HG03095 (cell line): ENCODE measurements around the gene PEPD.

ENCODE experiments used
- ATAC-seq: cut with Tn5 transposase; IDR thresholded peaks from one replicate; pipeline ENCODE4 v1.9.1; 2021; ENCODE audit warnings: moderate library complexity; ENCODE audit not compliant: unreplicated experiment

The PEPD gene

DNA sequence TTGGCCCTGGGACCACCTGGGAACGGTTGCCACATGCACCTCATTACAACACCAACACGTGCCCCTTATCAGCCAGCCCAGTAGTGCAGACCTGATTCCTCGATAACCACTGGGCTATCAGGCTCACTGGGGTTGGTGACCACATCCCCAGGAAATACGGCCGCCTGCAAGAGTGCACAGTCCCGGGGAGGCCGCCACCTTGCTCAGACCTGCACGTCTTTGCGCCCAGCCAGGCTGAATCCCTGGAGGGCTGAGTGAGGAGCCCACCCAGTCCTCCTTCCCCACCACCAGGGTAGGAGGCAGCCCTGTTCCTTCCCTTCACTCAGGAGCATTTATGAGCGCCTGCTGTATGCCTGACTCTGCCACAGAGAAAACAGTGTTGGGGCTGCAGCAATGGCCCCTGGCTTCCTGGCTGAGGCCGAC lies 80.3 kb downstream of the PEPD start:
- no peak for ATAC-seq

DNA sequence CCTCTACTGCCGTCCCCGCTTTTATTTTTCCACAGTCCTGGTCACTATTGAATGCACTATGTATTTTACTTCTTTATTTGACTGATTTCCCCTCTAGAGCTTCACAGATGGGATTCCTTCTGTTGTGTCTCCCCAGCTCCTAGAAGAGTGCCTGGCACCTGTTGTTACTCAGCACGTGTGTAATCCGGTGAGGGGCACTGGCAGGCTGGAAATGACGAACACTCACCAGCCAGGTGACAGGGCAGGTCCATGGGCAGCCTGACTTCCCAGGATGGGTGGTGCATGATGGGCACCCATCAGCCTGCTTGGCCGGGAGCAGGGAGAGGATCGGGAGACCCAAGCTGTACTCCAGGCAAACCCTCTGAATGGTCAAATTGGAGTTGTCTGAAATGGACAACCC lies 80.9 kb downstream of the PEPD start:
- no peak for ATAC-seq

DNA sequence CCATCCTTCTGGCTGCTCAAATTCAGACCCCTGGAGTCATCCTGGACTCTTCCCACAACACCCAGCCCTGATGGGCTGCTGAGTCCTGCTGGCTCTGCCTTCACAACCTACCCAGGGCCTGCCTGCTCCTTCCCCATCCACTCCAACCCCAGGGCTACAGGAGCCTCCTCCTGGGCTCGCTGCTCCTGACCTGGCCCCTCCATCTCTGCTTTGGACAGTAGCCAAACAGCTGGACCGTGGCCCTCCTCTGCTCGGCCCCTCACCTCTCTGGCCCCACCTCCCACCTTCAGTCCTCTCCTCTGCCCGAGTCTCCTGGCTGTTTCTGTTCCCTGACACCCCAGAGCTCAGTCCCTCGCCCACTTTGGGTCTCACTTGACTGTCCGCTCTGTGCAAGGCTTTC lies 81.3 kb downstream of the PEPD start:
- no peak for ATAC-seq

DNA sequence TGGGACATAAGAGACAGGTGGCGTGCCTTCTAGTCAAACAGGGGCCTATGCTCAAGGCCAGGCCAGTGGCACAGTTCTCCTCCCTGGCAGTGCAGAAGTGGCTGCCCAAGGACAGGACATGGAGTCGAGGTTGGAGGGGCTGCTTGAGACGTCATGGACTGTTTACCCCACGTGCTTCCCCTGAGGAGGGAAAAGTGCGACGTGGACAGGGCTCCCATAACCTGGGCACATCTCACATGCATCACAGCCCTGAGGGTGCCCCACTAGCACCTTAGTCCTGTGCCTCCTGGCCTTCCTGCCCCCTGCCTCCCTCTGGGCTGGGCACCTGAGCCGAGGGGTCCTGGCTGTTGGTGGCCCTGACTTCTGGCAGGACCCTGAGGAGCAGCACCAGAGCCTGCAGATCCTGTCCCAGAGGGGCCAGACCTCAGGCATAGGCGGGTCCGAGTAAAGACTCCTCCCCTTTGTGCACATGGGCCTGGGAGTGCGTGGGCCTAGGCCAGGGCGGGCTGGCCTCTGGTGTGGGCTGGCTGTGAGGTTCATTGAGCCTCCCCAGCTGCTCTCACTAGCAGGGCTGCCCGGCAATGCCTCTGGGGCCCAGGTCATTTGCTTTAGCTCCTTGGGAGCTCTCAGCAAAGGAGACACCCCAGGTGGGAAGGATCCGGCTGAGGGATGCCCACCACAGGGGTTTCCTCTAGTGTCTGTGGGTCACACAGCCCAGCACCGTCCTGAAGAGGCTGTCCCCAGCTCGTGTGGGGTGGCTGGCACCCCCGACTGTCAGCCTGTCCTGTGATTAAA lies 82.4 kb downstream of the PEPD start:
- ATAC-seq, result no peak

- no peak for ATAC-seq
Measured at GRCh38 chr19:33437821-33438671, 83.5 kb downstream of the PEPD start.

DNA sequence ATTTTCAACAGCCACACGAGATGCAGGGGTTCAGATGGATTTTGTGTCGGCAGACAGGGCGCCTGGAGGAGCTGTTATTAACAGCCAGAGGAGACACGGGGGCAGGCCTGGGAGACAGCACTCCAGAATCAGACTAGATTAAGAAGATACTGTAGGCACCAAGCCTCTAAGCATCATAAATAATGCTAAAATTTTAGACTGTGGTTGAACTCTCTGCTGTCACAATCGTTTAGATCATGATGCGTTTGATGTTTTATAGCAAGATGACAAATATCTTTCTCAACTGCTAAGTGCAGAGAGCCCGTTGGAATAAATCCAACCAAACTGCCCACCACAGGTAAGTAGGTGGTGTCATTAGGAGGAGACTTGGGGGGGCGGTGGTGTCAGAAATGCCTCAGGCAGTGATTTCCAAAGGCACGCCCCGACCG lies 84.2 kb downstream of the PEPD start:
- ATAC-seq, result no peak

GRCh38 chr19:33436360-33437345 lies 84.9 kb downstream of the PEPD start:
- no peak for ATAC-seq

DNA sequence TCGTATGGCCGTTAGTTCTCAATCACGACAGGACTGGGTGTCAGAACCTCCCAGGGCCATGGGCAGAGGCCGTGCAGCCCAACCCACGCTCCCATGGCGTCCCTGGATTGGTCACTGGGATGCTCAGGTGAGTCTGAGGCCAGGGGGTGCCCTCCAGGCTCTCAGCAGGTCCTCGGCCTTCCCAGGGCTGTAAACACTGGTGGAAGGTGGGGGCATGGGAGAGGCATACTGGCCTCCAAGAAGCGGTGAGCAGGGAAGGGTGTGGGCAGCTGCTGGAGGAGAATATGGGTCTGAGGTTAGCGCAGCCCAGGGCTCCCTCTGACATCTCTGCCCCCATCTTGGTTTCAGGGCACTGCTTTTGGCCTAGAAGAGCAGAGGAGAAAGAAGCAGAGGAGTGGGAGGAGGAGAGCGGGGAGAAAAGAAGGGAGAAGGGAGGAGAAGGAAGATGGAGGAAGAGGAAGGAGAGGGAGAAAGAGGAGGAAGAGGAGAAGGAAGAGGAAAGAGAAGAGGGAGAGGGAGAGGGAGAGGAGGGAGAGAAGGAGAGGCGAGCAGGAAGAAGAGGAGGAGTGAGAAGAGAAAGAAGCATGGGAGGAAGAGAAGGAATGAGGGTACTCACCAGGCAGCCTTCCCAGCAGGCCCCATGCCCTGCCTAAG lies 85.8 kb downstream of the PEPD start:
- no peak for ATAC-seq

DNA sequence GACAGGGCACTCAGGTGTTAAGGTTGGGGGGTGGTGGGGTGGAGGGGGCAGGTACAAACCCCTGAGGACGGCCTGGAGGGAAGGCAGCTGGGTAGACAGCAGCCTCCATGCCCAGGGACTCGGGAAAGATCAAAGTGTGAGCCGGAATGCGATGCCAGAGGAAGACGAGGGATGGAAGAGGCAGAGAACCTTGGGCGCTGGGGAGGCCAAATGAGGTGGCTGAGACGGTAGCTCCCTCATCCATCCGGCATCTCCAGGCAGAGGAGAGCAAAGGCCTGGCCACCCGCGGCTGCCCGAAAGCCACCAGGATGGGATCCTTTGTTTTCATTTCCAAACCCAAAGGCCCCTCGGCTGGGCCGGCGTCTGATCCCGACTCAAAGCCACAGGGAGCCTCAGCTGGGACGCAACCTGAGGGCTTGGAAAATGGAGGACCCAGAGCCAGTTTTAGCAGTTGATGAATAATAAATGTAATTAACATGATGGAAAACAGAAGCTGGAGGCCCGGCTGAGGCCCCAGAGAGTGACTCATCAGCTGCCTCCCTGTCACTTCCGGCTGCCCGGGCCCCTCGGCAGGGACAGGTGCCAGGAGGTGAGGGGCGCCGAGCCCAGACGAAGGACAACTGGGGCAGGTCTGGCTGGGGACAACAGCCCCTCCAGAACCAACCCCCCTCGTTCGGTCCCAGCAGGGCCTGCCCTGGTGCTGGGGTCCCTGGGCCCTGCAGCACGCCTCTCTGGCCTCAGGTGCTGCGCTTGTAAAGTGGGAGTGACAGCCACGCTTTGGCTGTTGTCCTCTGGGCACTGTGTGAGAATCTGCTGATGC lies 86.5 kb downstream of the PEPD start:
- no peak for ATAC-seq

DNA sequence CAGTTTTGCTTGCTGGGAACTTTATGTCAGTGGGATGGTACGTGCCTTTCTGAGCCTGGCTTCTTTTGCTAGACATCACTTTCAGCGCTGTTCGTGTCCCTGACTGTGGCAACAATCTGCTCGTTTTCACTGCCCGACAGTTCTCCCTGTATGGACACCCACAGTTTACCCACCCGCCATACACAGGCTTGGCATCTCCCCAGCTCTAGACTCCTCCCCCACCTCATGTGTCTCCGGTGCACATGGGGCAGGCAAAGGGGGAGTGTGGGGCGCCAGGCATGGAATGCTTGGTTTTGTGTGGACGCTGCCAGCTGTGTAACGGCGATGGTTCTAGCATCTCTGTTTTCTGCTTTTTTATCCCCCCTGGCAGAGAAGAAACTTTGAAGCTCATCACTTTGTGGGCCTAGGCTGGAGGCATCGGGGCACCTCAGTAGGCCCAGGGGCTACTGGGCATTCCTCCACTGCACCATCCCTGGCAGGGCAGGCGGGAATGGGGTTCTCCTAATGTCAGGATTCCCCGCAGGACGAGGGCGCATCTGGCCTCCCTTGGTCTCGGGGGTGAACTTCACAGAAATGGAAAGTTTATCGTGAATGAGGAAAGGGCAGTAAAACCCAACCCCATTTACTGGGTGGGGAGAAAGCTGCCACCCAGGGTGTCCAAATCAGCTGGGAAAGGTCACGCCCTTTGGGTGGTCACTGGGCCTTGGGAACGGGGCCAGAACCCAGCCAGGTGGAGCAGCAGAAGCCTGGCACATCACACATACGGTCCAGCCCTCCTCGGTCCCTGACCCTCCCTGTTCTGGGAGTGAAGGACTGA lies 87.3 kb downstream of the PEPD start:
- ATAC-seq, result no peak

DNA sequence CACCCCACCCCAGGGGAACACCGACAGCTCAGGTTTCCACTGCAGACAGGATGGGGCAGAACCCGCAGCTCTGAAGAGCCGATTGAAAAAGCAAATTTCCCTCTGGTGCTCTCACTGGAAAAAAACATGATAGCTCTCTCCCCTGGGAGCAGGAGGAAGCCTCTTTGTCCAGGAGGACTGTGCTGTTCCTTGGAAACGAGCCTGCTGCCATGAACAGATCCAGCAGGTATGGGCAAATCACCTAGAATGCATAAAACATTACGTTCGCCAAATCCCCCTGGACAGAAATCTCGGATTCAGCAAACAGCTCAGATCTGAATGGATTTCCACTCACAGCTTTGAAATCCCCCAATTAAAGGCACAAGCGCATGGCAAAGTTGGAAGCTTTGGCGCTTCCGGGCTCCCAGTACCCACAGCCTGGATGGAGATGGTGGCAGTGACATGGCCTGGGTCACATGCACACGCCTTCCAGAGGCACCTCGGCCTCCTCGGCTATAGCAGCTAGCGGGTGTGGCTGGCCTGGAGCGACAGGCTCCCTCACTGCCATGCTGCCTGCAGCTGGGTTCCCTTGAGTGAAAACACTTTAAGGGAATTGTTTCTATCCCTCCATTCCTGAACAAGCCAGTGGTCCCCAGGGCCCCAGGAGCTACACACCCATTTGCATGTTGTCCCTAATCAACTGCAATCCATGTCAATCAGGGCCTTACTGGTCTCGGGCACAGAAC lies 89.0 kb downstream of the PEPD start:
- no peak for ATAC-seq

DNA sequence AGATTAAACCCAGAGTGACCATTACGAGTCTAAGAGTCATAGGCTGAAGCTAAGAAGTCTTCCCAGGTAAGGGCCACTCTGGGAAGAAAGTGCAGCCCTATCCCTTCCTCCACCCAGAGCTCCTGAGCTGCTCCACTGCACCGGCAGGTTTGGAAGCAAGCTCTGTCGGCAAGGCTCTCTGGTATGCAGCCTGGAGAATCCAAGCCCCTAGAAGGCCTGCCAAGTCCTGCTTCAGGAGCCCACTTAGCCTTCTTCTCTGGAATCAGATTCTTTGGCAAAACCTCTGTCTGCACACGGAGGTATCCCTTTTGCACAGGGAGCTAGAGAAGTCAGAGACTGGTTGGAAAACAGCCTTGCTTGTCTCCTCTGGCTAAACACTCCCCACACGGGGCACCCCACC lies 89.6 kb downstream of the PEPD start:
- ATAC-seq, result no peak

- ATAC-seq, result peak; percentile 55
Measured at GRCh38 chr19:33430674-33431277, 90.8 kb downstream of the PEPD start.

DNA sequence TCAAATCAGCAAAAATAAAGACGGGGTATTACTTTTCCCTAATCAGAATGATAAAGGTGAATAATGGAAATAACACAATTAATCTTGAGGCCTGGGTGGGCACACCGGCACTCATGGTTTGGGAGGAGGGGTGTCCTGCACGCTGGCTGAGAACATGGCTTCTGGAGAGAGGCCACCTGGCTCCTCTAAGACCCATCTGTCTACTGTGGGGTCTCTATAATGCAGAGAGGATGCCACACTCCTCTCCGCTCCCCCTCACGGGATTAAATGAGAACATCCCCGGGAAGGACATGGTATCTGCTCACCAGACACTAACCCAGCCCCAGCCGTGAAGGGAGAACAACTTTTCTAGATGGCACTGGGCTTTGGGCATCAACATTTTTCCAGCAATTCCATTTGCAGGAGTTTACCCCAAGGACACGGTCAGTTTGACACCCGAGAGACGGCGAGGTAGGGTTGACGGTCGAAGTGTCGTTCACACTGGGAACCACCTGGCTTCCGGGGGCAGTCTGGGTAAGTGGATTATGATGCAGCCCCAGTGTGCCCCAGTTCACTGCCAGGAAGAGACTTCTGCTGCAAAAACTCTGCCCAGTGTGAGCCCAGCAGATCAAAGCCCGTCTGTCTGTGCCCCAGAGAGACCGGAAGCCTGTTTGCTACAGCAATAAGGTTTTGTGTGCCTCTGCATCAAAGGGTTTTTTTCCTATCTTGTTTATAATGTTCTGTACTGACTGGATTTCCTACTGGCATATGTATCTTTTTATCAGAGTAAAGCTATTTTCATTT lies 91.5 kb downstream of the PEPD start:
- ATAC-seq, result no peak

GRCh38 chr19:33428627-33429125 lies 92.9 kb downstream of the PEPD start:
- ATAC-seq, result no peak

DNA sequence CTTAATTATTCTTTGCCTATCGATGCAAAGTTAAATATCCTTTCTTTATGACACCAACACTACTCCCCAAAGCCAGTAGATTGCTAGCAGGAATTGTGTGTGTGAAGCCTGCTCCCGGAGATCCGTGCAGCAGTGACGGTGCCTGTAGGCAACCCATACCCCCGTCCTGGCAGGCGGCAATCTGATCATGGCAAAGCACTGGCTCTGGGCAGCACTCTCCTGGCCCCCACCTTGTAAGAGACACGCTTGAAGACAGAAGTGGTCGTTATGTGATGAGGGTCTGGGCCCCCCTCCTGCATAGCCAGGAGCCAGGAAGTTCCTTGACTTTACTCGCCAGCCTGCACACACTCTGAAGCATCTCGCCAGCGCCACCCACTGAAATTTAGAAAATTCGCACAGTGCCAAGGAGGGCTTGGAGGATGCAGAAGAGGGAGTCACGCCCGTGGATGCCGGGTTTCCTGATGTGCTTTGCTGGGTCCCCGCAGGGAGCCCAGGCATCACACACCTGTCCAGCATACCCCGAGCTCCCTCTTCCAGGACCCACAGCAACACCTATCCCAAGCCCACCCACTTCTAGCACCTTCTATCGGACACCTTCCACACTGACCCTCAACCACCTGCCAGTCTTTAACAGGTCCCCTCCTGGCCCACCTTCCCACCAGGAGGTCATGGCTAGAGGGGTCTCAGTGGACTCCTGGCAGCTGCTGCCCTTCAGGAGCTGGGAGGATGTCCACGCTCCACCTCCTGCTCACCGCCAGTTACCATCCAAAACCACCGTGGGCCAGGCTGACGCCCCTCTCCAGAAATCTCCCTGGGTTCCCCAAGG lies 93.6 kb downstream of the PEPD start:
- ATAC-seq, result no peak
